ENCODE data around the gene CHD9NB. TPM values are rescaled to one million over a fixed set of nuclear protein-coding genes. Genes with fewer than 3 reads are reported as not detected.

Gene CHD9NB
- total RNA-seq, 1 experiment from 2014 or later: 2.8 TPM

- 0 out of 2 replicates have a peak, but pooled peaks cover 9% of the 10 kb centered on the region for H3K79me2 ChIP-seq (ENCODE audit: low read depth)
- H4K20me1 ChIP-seq (ENCODE audit: insufficient read depth): no peaks in the 10 kb centered on the region
- H3K9me3 ChIP-seq (ENCODE audit: insufficient read depth, low read depth): no peaks in the 10 kb centered on the region
- intact Hi-C loops (cut with micrococcal nuclease; ENCODE audit: unreplicated experiment): no loop called here
- peaks cover 23% of the 10 kb centered on the region for H3K4me1 ChIP-seq (replicated peaks; ENCODE audit: insufficient read depth)
- no peak overlapping the region for H3K4me2 ChIP-seq
- CTCF ChIA-PET: no interaction called here
- no TSS peak for BruUV-seq (replicated peaks)
- H3K27ac ChIP-seq: no peak overlapping the region
- no peak for DNase-seq
- H3F3A ChIP-seq (ENCODE audit: insufficient read depth, low read depth): peaks cover 22% of the 10 kb centered on the region
- H2AFZ ChIP-seq: no peak overlapping the region
- POLR2A ChIA-PET (ENCODE audit: unreplicated experiment): no interaction called here
- TF ChIP-seq CTCF (conservative IDR thresholded peaks at IDR 0.05) (no peak), EZH2 (IDR thresholded peaks at IDR 0.05; ENCODE audit: low read depth) (no peak)
- no peaks in the 10 kb centered on the region for H3K9me2 ChIP-seq (ENCODE audit: insufficient read depth)
- H3K27me3 ChIP-seq (ENCODE audit: insufficient read depth, low read depth): no peaks in the 10 kb centered on the region
- H3K4me3 ChIP-seq: no peak overlapping the region
- H3K36me3 ChIP-seq (ENCODE audit: low read depth): no peaks in the 10 kb centered on the region
Measured at GRCh38 chr16:53091466-53092211, 38.9 kb upstream of the CHD9NB start.

- Histone ChIP-seq H3K27me3 (ENCODE audit: insufficient read depth, low read depth) (no peaks in the 10 kb centered on the region), H3K36me3 (ENCODE audit: low read depth) (no peaks in the 10 kb centered on the region), H2AFZ (no peak overlapping the region), H3K79me2 (ENCODE audit: low read depth) (0 out of 2 replicates have a peak, but pooled peaks cover 9% of the 10 kb centered on the region), H3K4me1 (replicated peaks; ENCODE audit: insufficient read depth) (peaks cover 23% of the 10 kb centered on the region), H3K4me2 (no peak overlapping the region), H3K9me3 (ENCODE audit: insufficient read depth, low read depth) (no peaks in the 10 kb centered on the region), H3F3A (ENCODE audit: insufficient read depth, low read depth) (peaks cover 22% of the 10 kb centered on the region), H3K4me3 (no peak overlapping the region), H4K20me1 (ENCODE audit: insufficient read depth) (no peaks in the 10 kb centered on the region), H3K27ac (no peak overlapping the region), H3K9me2 (ENCODE audit: insufficient read depth) (no peaks in the 10 kb centered on the region)
- ChIA-PET POLR2A (ENCODE audit: unreplicated experiment) (no interaction called here), CTCF (no interaction called here)
- DNase-seq: no peak
- no TSS peak for BruUV-seq (replicated peaks)
- TF ChIP-seq CTCF (conservative IDR thresholded peaks at IDR 0.05) (no peak), EZH2 (IDR thresholded peaks at IDR 0.05; ENCODE audit: low read depth) (no peak)
- intact Hi-C loops (cut with micrococcal nuclease; ENCODE audit: unreplicated experiment): no loop called here
Measured at GRCh38 chr16:53090591-53091411, 38.1 kb upstream of the CHD9NB start.

- Histone ChIP-seq H4K20me1 (ENCODE audit: insufficient read depth) (no peaks in the 10 kb centered on the region), H3K9me3 (ENCODE audit: insufficient read depth, low read depth) (no peaks in the 10 kb centered on the region), H3K79me2 (ENCODE audit: low read depth) (0 out of 2 replicates have a peak, but pooled peaks cover 4% of the 10 kb centered on the region), H3K27me3 (ENCODE audit: insufficient read depth, low read depth) (no peaks in the 10 kb centered on the region), H2AFZ (no peak overlapping the region), H3K4me3 (no peak overlapping the region), H3F3A (ENCODE audit: insufficient read depth, low read depth) (peaks cover 22% of the 10 kb centered on the region), H3K9me2 (ENCODE audit: insufficient read depth) (no peaks in the 10 kb centered on the region), H3K4me2 (no peak overlapping the region), H3K4me1 (replicated peaks; ENCODE audit: insufficient read depth) (peaks cover 21% of the 10 kb centered on the region), H3K36me3 (ENCODE audit: low read depth) (no peaks in the 10 kb centered on the region), H3K27ac (no peak overlapping the region)
- POLR2A ChIA-PET (ENCODE audit: unreplicated experiment): no interaction called here
- intact Hi-C loops (cut with micrococcal nuclease; ENCODE audit: unreplicated experiment): no loop called here
- DNase-seq: no peak
- no TSS peak for BruUV-seq (replicated peaks)
- CTCF ChIA-PET: no interaction called here
- no peak for TF ChIP-seq CTCF (conservative IDR thresholded peaks at IDR 0.05)
- TF ChIP-seq EZH2 (IDR thresholded peaks at IDR 0.05; ENCODE audit: low read depth): no peak
Measured at GRCh38 chr16:53090286-53090590, 37.5 kb upstream of the CHD9NB start.
